Gastrocnemius medialis (tissue), 4 donors: ENCODE data around the gene RBFOX2. TPM values are rescaled to one million over a fixed set of nuclear protein-coding genes. Genes with fewer than 3 reads are reported as not detected.

Source experiments
- ATAC-seq, 2 donors: fragments of 150-250 bp; one replicate each; pipeline ENCODE4 v1.9.1; 2016
- DNase-seq, 2 donors: peaks; one replicate each; pipeline ENCODE4 v3.0.0-alpha.2; 2019
- H3K27ac ChIP-seq, 4 donors: fragments of 200-600 bp; sonication (generic); 1 replicate in 1 of 4; 2 replicates in 3 of 4; pipeline ENCODE4 v1.5.1; 2016 to 2018; ENCODE audit warnings: mild to moderate bottlenecking in 2 of 4, moderate library complexity in 1 of 4
- H3K27me3 ChIP-seq, 3 donors: fragments of 200-600 bp; sonication (generic) in 2 of 3; 1 replicate in 1 of 3; 2 replicates in 2 of 3; pipeline versions ENCODE4 v1.5.1 to v1.6.0; 2016 to 2019; ENCODE audit warnings: mild to moderate bottlenecking in 1 of 3, moderate library complexity in 1 of 3
- H3K36me3 ChIP-seq, 2 donors: fragments of 200-600 bp; sonication (generic) in 1 of 2; one replicate each; pipeline ENCODE4 v1.5.1; 2017 to 2018
- H3K4me1 ChIP-seq, 2 donors: fragments of 200-600 bp; sonication (generic) in 1 of 2; one replicate each; pipeline ENCODE4 v1.5.1; 2016 to 2017; ENCODE audit warnings: mild to moderate bottlenecking in 2 of 2
- H3K4me3 ChIP-seq, 4 donors: fragments of 200-600 bp; sonication (generic) in 3 of 4; 1 replicate in 1 of 4; 2 replicates in 3 of 4; pipeline ENCODE4 v1.5.1; 2016 to 2019; ENCODE audit warnings: mild to moderate bottlenecking in 2 of 4
- H3K9me3 ChIP-seq, 3 donors: fragments of 200-600 bp; sonication (generic) in 2 of 3; 1 replicate in 1 of 3; 2 replicates in 2 of 3; pipeline ENCODE4 v1.5.1; 2016 to 2019
- CTCF ChIP-seq, 5 experiments: fragments of 450-650 bp in 3 of 5; fragments of 200-600 bp in 2 of 5; sonication (generic) in 2 of 5; IDR thresholded peaks in 4 of 5; conservative IDR thresholded peaks in 1 of 5; 1 replicate in 4 of 5; 2 replicates in 1 of 5; pipeline ENCODE4 v1.5.1; 2016 to 2019; ENCODE audit warnings: antibody characterized with exemption in 5 of 5, mild to moderate bottlenecking in 3 of 5, moderate library complexity in 3 of 5
- POLR2A ChIP-seq, 2 donors: fragments of 450-650 bp; IDR thresholded peaks; one replicate each; pipeline ENCODE4 v1.6.1; 2017; ENCODE audit warnings: antibody characterized with exemption in 2 of 2, mild to moderate bottlenecking in 2 of 2, moderate library complexity in 2 of 2
- in situ Hi-C, 4 donors: fragments of 200-750 bp; cut with MboI; loops; one replicate each; pipeline versions ENCODE4 v1.15.0 to v1.8.0; 2017; ENCODE audit warnings: low sequenced_read_pairs in 4 of 4
- intact Hi-C: fragments of 100-400 bp; cut with DNase I; formaldehyde crosslinking; loops from one replicate; pipeline ENCODE4 v1.15.1; 2023; ENCODE audit warnings: low total_unique reads
- total RNA-seq, 4 donors: library from RNA; depleted of rRNA; stranded (reverse); fragments of >200 nt; gene quantifications; one replicate each; pipeline versions ENCODE4 v1.1.0 to v1.2.3, GENCODE V29; 2016

RBFOX2 gene
- total RNA-seq, 4 donors from 2014 or later = 26.0 to 32.1 (median 28.6) TPM

GRCh38 chr22:35775339-35775738, 253.3 kb downstream of the RBFOX2 start:
- no peaks in the 10 kb centered on the region for H3K27me3 ChIP-seq
- no peak for ATAC-seq
- peaks cover 9 to 30% of the 10 kb centered on the region in 2 donors for H3K4me1 ChIP-seq
- no peak overlapping the region for H3K4me3 ChIP-seq
- H3K27ac ChIP-seq = peak overlapping the region in 3 of 4 donors; percentile 2 to 43 (median 2)
- in situ Hi-C loops = no loop called here
- intact Hi-C loops = no loop called here
- TF ChIP-seq CTCF (IDR thresholded peaks at IDR 0.05 in 4 of 5, conservative IDR thresholded peaks at IDR 0.05 in 1 of 5) (no peak), POLR2A (IDR thresholded peaks at IDR 0.05) (no peak)
- H3K36me3 ChIP-seq = no peaks in the 10 kb centered on the region
- no peak for DNase-seq
- H3K9me3 ChIP-seq = no peaks in the 10 kb centered on the region

GRCh38 chr22:35769974-35770373, 258.6 kb downstream of the RBFOX2 start:
- TF ChIP-seq POLR2A (IDR thresholded peaks at IDR 0.05) (no peak), CTCF (IDR thresholded peaks at IDR 0.05 in 4 of 5, conservative IDR thresholded peaks at IDR 0.05 in 1 of 5) (no peak)
- H3K27ac ChIP-seq = peak overlapping the region in 2 of 4 donors; percentile 9 to 28
- no peaks in the 10 kb centered on the region for H3K27me3 ChIP-seq
- H3K36me3 ChIP-seq = no peaks in the 10 kb centered on the region
- ATAC-seq = no peak
- peaks cover 4 to 31% of the 10 kb centered on the region in 2 donors for H3K4me1 ChIP-seq
- H3K4me3 ChIP-seq = no peak overlapping the region
- intact Hi-C loops (loop anchor here (5.0 kb wide), 1 partner anchor 67 kb away; no protein-coding TSS in a partner anchor), in situ Hi-C loops (loop anchor here in 2 of 4 donors (25.0 kb wide), 1 partner anchor 142 kb away; no protein-coding TSS in a partner anchor)
- no peak for DNase-seq
- H3K9me3 ChIP-seq = no peaks in the 10 kb centered on the region

- in situ Hi-C loops (loop anchor here in 2 of 4 donors (25.0 kb wide), 1 partner anchor 145 kb away; no protein-coding TSS in a partner anchor), intact Hi-C loops (loop anchor here (5.0 kb wide), 1 partner anchor 70 kb away; no protein-coding TSS in a partner anchor)
- DNase-seq (no peak), ATAC-seq (peak; percentile 54 to 66)
- no peak for TF ChIP-seq CTCF (IDR thresholded peaks at IDR 0.05 in 4 of 5, conservative IDR thresholded peaks at IDR 0.05 in 1 of 5)
- TF ChIP-seq POLR2A (IDR thresholded peaks at IDR 0.05) = no peak
- Histone ChIP-seq H3K4me1 (peaks cover 4 to 22% of the 10 kb centered on the region in 2 donors), H3K4me3 (peak overlapping the region in 1 of 4 donors; percentile 13), H3K9me3 (no peaks in the 10 kb centered on the region), H3K27ac (peak overlapping the region; percentile 17 to 56 (median 41)), H3K27me3 (no peaks in the 10 kb centered on the region), H3K36me3 (no peaks in the 10 kb centered on the region)
These were observed 261.7 kb downstream of the RBFOX2 start for GRCh38 chr22:35766654-35767580.

GRCh38 chr22:35761037-35761436, 267.6 kb downstream of the RBFOX2 start:
- peaks cover 0 to 25% of the 10 kb centered on the region in 2 donors for H3K36me3 ChIP-seq
- H3K4me1 ChIP-seq = peaks cover 2 to 3% of the 10 kb centered on the region in 2 donors
- intact Hi-C loops = loop anchor here (1.0 kb wide), 1 partner anchor 160 kb away; no protein-coding TSS in a partner anchor
- H3K9me3 ChIP-seq = no peaks in the 10 kb centered on the region
- DNase-seq = no peak
- peak overlapping the region in 1 of 4 donors; percentile 8 for H3K27ac ChIP-seq
- TF ChIP-seq POLR2A (IDR thresholded peaks at IDR 0.05) (no peak), CTCF (IDR thresholded peaks at IDR 0.05 in 4 of 5, conservative IDR thresholded peaks at IDR 0.05 in 1 of 5) (peak in 4 of 5 experiments; percentile 13 to 62 (median 23))
- in situ Hi-C loops = loop anchor here in 2 of 4 donors (25.0 kb wide), 1 partner anchor 151 kb away; no protein-coding TSS in a partner anchor
- no peak overlapping the region for H3K4me3 ChIP-seq
- ATAC-seq = no peak
- no peaks in the 10 kb centered on the region for H3K27me3 ChIP-seq
